Neural crest cell (in vitro differentiated cells): ENCODE measurements around the gene SIRPG. TPM values are rescaled to one million over a fixed set of nuclear protein-coding genes. Genes with fewer than 3 reads are reported as not detected.

Experiments
- DNase-seq: peaks from one replicate; pipeline ENCODE4 v3.0.0; 2021; ENCODE audit warnings: low read depth, mixed read lengths, low spot score
- H3K27ac Mint-ChIP-seq: one replicate; pipeline ENCODE4 v1.8.0; 2021; ENCODE audit warnings: mild to moderate bottlenecking, mixed read lengths; ENCODE audit not compliant: unreplicated experiment
- H3K27me3 Mint-ChIP-seq: 2 replicates; pipeline ENCODE4 v1.8.0; 2021; ENCODE audit warnings: low read depth, mild to moderate bottlenecking, mixed read lengths
- H3K36me3 Mint-ChIP-seq: 2 replicates; pipeline ENCODE4 v1.8.0; 2021; ENCODE audit warnings: low read depth, mild to moderate bottlenecking, mixed read lengths
- H3K4me1 Mint-ChIP-seq: 2 replicates; pipeline ENCODE4 v1.8.0; 2021; ENCODE audit warnings: mixed read lengths
- H3K4me3 Mint-ChIP-seq: one replicate; pipeline ENCODE4 v1.8.0; 2021; ENCODE audit warnings: mild to moderate bottlenecking, mixed read lengths
- H3K9me3 Mint-ChIP-seq: 2 replicates; pipeline ENCODE4 v1.8.0; 2021; ENCODE audit warnings: mixed read lengths
- total RNA-seq: library from RNA; stranded (reverse); gene quantifications from 2 replicates; pipeline ENCODE4 v1.2.1, GENCODE V29; 2021
- TF ChIP-seq, protein P1 (sequence below): fragments of 200-600 bp; sonication (generic); conservative IDR thresholded peaks from 2 replicates; pipeline ENCODE4 v1.5.0; 2021; ENCODE audit warnings: antibody characterized with exemption, mild to moderate bottlenecking

SIRPG gene
- total RNA-seq, 1 donor from 2014 or later, result not detected

GRCh38 chr20:1623501-1624205 lies 33.9 kb downstream of the SIRPG start:
- Mint-ChIP-seq H3K9me3 (no peaks in the 10 kb centered on the region), H3K4me1 (no peaks in the 10 kb centered on the region), H3K36me3 (no peaks in the 10 kb centered on the region), H3K27ac (no peak overlapping the region), H3K4me3 (no peak overlapping the region), H3K27me3 (peaks cover 29% of the 10 kb centered on the region)
- no peak for DNase-seq
- TF ChIP-seq, protein P1, sequence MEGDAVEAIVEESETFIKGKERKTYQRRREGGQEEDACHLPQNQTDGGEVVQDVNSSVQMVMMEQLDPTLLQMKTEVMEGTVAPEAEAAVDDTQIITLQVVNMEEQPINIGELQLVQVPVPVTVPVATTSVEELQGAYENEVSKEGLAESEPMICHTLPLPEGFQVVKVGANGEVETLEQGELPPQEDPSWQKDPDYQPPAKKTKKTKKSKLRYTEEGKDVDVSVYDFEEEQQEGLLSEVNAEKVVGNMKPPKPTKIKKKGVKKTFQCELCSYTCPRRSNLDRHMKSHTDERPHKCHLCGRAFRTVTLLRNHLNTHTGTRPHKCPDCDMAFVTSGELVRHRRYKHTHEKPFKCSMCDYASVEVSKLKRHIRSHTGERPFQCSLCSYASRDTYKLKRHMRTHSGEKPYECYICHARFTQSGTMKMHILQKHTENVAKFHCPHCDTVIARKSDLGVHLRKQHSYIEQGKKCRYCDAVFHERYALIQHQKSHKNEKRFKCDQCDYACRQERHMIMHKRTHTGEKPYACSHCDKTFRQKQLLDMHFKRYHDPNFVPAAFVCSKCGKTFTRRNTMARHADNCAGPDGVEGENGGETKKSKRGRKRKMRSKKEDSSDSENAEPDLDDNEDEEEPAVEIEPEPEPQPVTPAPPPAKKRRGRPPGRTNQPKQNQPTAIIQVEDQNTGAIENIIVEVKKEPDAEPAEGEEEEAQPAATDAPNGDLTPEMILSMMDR, result no peak

GRCh38 chr20:1622450-1622849 lies 35.1 kb downstream of the SIRPG start:
- no peaks in the 10 kb centered on the region for H3K36me3 Mint-ChIP-seq
- H3K27ac Mint-ChIP-seq, result no peak overlapping the region

DNA sequence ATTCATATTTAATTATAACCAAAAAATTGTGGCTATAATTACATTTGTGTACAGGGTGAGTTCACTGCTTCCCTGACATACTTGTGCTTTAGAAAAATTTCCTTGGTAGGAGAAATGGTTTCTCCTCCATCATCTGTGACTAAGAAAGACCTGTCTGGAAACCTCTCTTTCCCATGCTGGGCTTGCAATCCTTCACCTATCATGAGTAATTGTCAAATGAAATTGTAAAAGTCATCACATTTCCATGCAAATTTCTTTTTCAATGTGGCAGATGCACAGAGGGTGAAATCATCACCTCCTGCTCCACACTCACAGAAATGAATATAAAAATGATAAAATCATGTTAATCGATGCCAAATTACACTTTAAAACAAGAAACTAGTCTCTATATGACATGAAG lies 36.3 kb downstream of the SIRPG start:
- H3K4me1 Mint-ChIP-seq, result no peaks in the 10 kb centered on the region
- TF ChIP-seq, protein P1, result no peak
- H3K27ac Mint-ChIP-seq, result no peak overlapping the region
- H3K36me3 Mint-ChIP-seq, result no peaks in the 10 kb centered on the region
- peaks cover 19% of the 10 kb centered on the region for H3K27me3 Mint-ChIP-seq
- no peaks in the 10 kb centered on the region for H3K9me3 Mint-ChIP-seq
- no peak overlapping the region for H3K4me3 Mint-ChIP-seq
- no peak for DNase-seq

More at GRCh38 chr20:1622450-1622849, 35.1 kb downstream of the SIRPG start:
- Mint-ChIP-seq H3K4me3 (no peak overlapping the region), H3K27me3 (peaks cover 20% of the 10 kb centered on the region), H3K4me1 (no peaks in the 10 kb centered on the region), H3K9me3 (no peaks in the 10 kb centered on the region)
- TF ChIP-seq, protein P1, result no peak
- DNase-seq, result no peak

DNA sequence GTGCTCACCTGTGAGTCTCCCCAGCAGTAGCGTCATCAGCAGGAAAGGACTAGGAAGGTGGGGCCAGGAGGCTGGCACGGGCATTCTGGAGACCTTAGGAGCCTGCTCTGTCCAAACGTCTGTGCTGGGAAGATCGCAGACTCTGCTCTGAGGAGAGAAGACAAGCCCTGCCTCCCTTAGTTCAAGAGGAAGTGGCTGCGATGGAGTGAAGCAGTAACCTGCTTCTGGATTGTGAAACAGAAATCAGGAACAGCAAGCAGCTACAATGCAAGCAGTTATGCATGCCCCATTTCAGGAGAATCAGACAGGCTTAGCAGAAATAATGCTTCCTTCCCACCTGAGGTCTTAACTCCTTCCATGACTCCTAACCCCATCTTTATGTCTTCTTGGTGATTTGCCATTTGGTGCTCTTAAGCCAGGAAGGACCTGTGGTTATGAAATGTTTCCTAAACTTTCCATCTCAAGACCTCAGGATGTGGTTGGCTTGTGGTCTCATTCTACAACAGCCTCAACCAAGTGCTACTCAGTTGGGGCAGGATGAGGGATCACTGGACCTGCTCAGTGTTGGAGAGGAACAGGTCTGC lies 37.6 kb downstream of the SIRPG start, which contains the start of gene SIRPB1:
SIRPB1 (minus strand) TSS at position 149 of the 584 bp plus-strand sequence; CDS start at position 84, 65 bp downstream.
- no peak for DNase-seq

DNA sequence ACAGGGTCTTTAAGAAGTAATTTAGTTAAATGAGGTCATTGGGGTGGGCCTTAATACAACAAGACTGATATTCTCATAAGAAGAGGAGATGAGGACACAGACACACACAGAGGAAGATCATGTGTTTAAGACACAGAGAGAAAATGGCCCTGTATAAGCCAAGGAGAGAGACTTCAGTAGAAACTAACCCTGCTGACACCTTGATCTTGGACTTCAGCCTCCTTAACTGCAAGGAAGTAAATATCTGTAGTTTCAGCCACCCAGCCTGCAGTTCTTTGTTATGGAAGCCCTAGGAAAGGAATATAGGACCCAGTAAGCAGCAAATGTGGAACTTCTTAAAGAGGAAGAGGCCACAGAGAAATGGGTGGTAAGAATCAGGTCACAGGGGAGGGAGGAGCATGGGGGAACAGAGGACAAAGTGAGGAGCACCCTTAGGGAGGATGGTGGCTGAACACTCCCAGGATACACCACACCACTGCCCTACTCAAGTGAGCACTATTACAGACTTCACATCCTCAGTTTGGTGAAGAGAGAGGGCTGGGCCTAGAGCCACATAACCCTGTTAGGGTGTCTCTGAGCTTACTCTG lies 38.5 kb downstream of the SIRPG start:
- peaks cover 19% of the 10 kb centered on the region for H3K27me3 Mint-ChIP-seq
- TF ChIP-seq, protein P1, result no peak
- peaks cover 2% of the 10 kb centered on the region for H3K9me3 Mint-ChIP-seq
- H3K27ac Mint-ChIP-seq, result no peak overlapping the region
- DNase-seq, result no peak
- H3K4me3 Mint-ChIP-seq, result no peak overlapping the region
- no peaks in the 10 kb centered on the region for H3K36me3 Mint-ChIP-seq
- H3K4me1 Mint-ChIP-seq, result no peaks in the 10 kb centered on the region

More for the DNA sequence above, 37.6 kb downstream of the SIRPG start, which contains the start of gene SIRPB1:
- no peaks in the 10 kb centered on the region for H3K36me3 Mint-ChIP-seq
- H3K4me3 Mint-ChIP-seq, result no peak within 1 kb of the TSS
- TF ChIP-seq, protein P1, result no peak
- H3K27ac Mint-ChIP-seq, result no peak within 1 kb of the TSS
- H3K27me3 Mint-ChIP-seq, result peaks cover 16% of the 10 kb centered on the region
- no peaks in the 10 kb centered on the region for H3K9me3 Mint-ChIP-seq
- H3K4me1 Mint-ChIP-seq, result no peaks in the 10 kb centered on the region
